Testis (tissue), 3 donors: Measurements from ENCODE around the gene NBAS. TPM values are rescaled to one million over a fixed set of nuclear protein-coding genes. Genes with fewer than 3 reads are reported as not detected.

ENCODE experiments used
- DNase-seq: peaks from one replicate; pipeline ENCODE4 v3.0.0-alpha.2; 2019
- H3K27ac ChIP-seq, 2 donors: fragments of 200-600 bp; sonication (generic); one replicate each; pipeline ENCODE4 v1.5.1; 2019
- H3K27me3 ChIP-seq: fragments of 200-600 bp; sonication (generic); one replicate; pipeline ENCODE4 v1.5.1; 2019
- H3K36me3 ChIP-seq: fragments of 200-600 bp; sonication (generic); one replicate; pipeline ENCODE4 v1.5.1; 2017; ENCODE audit warnings: low read depth; ENCODE audit errors: missing control alignments
- H3K4me1 ChIP-seq: fragments of 200-600 bp; sonication (generic); one replicate; pipeline ENCODE4 v1.5.1; 2019
- H3K4me3 ChIP-seq, 2 donors: fragments of 200-600 bp; sonication (generic); one replicate each; pipeline ENCODE4 v1.5.1; 2017 to 2019
- H3K9me3 ChIP-seq: fragments of 200-600 bp; sonication (generic); one replicate; pipeline ENCODE4 v1.5.1; 2017
- POLR2A ChIP-seq: fragments of 450-650 bp; IDR thresholded peaks from one replicate; pipeline ENCODE4 v1.6.1; 2017; ENCODE audit warnings: antibody characterized with exemption, mild to moderate bottlenecking, moderate library complexity
- WGBS, 2 donors: methylation state at CpG; one replicate each; pipeline ENCODE4 v1.1.5; 2018; 5-methylcytosine and 5-hydroxymethylcytosine counted together
- intact Hi-C: fragments of 100-400 bp; cut with DNase I; formaldehyde crosslinking; loops from one replicate; pipeline ENCODE4 v1.15.1; 2023; ENCODE audit warnings: low total_unique reads
- polyA plus RNA-seq: library from polyadenylated mRNA; stranded (reverse); fragments of 350-450 nt; fragmentation: Illumina TruSeq; extraction: RNeasy Lipid Tissue Mini Kit (QIAGEN cat#74804); gene quantifications from one replicate; pipeline ENCODE4 v1.2.3, GENCODE V29; 2014; ENCODE audit warnings: low read depth, low replicate concordance; ENCODE audit not compliant: insufficient read depth
- total RNA-seq, 2 donors: library from RNA; depleted of rRNA; stranded (reverse); fragments of >200 nt; gene quantifications; one replicate each; pipeline ENCODE4 v1.2.3, GENCODE V29; 2016
- TF ChIP-seq, protein P1 (sequence below), 3 experiments: fragments of 450-650 bp in 2 of 3; fragments of 200-600 bp in 1 of 3; sonication (generic) in 1 of 3; IDR thresholded peaks; one replicate each; pipeline ENCODE4 v1.5.1; 2016 to 2019; ENCODE audit warnings: antibody characterized with exemption in 3 of 3, mild to moderate bottlenecking in 2 of 3, moderate library complexity in 1 of 3

Gene NBAS
- total and polyA plus RNA-seq, 3 donors from 2014 or later: 75.8 to 84.2 (median 79.7) TPM

DNA sequence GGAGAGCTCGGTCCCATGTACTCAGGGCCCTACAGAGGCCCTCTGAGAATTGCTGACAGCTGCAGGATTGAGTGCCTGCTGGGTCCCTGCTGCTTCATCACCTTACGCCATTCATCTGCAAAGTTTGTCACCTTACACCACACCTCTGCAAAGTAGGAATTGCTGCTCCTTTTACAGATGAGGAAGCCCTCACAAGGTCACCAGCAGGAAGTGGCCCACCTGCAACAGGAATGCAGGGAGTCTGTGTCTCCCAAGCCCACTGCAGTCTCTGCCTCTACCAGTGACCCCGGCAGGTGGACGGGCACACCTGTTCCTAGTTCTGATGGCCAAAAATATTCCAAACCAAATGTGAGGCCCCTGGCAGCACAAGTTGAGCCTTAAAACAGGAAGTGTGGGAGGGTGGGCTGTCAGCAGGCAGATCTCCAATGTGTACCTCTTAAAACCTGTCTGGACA lies 441.4 kb downstream of the NBAS start:
- no peak overlapping the region for H3K27ac ChIP-seq

GRCh38 chr2:15117409-15118050 lies 443.6 kb downstream of the NBAS start:
- Histone ChIP-seq H3K4me1 (peaks cover 3% of the 10 kb centered on the region), H3K27me3 (no peaks in the 10 kb centered on the region), H3K4me3 (no peak overlapping the region), H3K27ac (no peak overlapping the region), H3K36me3 (no peaks in the 10 kb centered on the region), H3K9me3 (no peaks in the 10 kb centered on the region)
- WGBS, 2 donors: 71 to 90% methylated on average over 3 to 4 of the region's 4 CpGs
- TF ChIP-seq, protein P1, sequence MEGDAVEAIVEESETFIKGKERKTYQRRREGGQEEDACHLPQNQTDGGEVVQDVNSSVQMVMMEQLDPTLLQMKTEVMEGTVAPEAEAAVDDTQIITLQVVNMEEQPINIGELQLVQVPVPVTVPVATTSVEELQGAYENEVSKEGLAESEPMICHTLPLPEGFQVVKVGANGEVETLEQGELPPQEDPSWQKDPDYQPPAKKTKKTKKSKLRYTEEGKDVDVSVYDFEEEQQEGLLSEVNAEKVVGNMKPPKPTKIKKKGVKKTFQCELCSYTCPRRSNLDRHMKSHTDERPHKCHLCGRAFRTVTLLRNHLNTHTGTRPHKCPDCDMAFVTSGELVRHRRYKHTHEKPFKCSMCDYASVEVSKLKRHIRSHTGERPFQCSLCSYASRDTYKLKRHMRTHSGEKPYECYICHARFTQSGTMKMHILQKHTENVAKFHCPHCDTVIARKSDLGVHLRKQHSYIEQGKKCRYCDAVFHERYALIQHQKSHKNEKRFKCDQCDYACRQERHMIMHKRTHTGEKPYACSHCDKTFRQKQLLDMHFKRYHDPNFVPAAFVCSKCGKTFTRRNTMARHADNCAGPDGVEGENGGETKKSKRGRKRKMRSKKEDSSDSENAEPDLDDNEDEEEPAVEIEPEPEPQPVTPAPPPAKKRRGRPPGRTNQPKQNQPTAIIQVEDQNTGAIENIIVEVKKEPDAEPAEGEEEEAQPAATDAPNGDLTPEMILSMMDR (IDR thresholded peaks at IDR 0.05): no peak
- TF ChIP-seq POLR2A: no peak
- DNase-seq: peak; percentile 39
- intact Hi-C loops: no loop called here

More for the DNA sequence above, 441.4 kb downstream of the NBAS start:
- DNase-seq: no peak
- no peaks in the 10 kb centered on the region for H3K9me3 ChIP-seq
- intact Hi-C loops: no loop called here
- WGBS, 2 donors: 77 to 88% methylated on average over 4 of the region's 4 CpGs
- H3K27me3 ChIP-seq: no peaks in the 10 kb centered on the region
- H3K36me3 ChIP-seq: no peaks in the 10 kb centered on the region
- H3K4me3 ChIP-seq: no peak overlapping the region
- peaks cover 3% of the 10 kb centered on the region for H3K4me1 ChIP-seq
- TF ChIP-seq POLR2A: no peak
- TF ChIP-seq, protein P1 (IDR thresholded peaks at IDR 0.05): no peak

Other genes with a start within 250 kb of the NBAS start
- 10 to 100 TPM; 65.0 to 66.9 TPM for gene DDX1, start 30.5 kb upstream of the NBAS start, total RNA-seq
- gene DDX1, start 30.5 kb upstream of the NBAS start, polyA plus RNA-seq: 60.4 TPM